ENCODE measurements around the gene OLA1. TPM values are rescaled to one million over a fixed set of nuclear protein-coding genes. Genes with fewer than 3 reads are reported as not detected.

Gene OLA1
- total RNA-seq, 2 donors from 2014 or later, result 43.8 to 56.7 TPM

DNA sequence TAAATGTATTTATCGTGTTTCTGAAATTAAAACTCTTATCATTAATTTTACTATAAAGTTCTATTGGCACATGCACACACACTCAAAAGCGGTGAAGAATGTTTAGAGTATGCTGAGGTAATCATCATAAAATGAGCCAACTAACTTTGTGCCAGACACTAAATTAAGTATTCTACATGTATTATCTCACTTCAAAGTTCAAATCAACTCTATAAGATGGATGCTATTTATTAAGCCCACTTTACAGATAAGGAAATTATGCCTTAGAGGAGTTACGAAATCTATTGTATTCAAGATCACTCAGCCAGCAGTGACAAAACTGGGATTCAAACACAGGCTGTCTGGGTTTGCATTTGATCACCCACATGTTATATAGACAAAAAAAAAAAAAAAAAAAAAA lies 24.9 kb downstream of the OLA1 start:
- no peaks in the 10 kb centered on the region for H3K36me3 ChIP-seq
- H3K4me1 ChIP-seq, result no peaks in the 10 kb centered on the region
- no peaks in the 10 kb centered on the region for H3K27me3 ChIP-seq
- DNase-seq (ENCODE audit: low spot score), result no peak
- TF ChIP-seq, protein P1, sequence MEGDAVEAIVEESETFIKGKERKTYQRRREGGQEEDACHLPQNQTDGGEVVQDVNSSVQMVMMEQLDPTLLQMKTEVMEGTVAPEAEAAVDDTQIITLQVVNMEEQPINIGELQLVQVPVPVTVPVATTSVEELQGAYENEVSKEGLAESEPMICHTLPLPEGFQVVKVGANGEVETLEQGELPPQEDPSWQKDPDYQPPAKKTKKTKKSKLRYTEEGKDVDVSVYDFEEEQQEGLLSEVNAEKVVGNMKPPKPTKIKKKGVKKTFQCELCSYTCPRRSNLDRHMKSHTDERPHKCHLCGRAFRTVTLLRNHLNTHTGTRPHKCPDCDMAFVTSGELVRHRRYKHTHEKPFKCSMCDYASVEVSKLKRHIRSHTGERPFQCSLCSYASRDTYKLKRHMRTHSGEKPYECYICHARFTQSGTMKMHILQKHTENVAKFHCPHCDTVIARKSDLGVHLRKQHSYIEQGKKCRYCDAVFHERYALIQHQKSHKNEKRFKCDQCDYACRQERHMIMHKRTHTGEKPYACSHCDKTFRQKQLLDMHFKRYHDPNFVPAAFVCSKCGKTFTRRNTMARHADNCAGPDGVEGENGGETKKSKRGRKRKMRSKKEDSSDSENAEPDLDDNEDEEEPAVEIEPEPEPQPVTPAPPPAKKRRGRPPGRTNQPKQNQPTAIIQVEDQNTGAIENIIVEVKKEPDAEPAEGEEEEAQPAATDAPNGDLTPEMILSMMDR (IDR thresholded peaks at IDR 0.05), result no peak
- H3K4me3 ChIP-seq, result no peak overlapping the region
- no peaks in the 10 kb centered on the region for H3K9me3 ChIP-seq
- H3K27ac ChIP-seq, result no peak overlapping the region

DNA sequence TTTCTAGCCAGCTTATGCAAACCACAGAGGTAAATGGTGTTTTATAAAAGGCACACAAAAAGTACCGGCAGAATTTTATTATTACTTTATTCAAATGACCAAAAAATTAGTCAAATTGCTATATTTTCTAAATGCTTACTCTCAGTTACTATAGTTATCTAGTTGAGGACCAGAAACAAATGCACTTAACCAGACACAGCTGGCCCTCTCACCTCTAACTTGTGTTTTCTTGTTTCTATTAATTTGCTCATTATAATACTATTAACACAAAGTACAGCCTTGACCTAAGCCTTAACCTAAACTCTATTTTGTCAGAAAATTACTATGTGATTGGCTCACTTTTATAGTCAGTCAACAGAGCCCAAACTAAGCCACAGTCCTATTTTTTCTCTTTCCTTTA lies 26.2 kb downstream of the OLA1 start:
- Histone ChIP-seq H3K4me1 (no peaks in the 10 kb centered on the region), H3K9me3 (no peaks in the 10 kb centered on the region), H3K27me3 (no peaks in the 10 kb centered on the region), H3K36me3 (no peaks in the 10 kb centered on the region), H3K4me3 (no peak overlapping the region), H3K27ac (no peak overlapping the region)
- TF ChIP-seq, protein P1 (IDR thresholded peaks at IDR 0.05), result no peak
- DNase-seq (ENCODE audit: low spot score), result no peak

DNA sequence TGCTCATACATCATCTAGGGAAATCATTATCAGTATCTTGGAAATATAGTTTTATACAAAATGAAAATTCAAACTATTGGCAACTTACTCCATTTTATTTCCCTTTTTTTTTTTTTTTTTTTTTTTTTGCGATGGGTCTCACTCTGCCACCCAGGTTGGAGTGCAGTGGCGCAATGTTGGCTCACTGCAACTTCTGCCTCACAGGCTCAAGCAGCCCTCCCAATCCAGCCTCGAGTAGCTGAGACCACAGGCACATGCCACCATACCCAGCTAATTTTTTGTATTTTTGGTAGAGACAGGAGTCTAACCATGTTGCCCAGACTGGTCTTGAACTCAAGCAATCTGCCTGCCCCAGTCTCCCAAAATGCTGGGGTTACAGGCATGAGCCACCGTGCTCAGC lies 29.0 kb downstream of the OLA1 start:
- H3K36me3 ChIP-seq, result no peaks in the 10 kb centered on the region
- no peak overlapping the region for H3K4me3 ChIP-seq
- no peak overlapping the region for H3K27ac ChIP-seq
- no peak for DNase-seq (ENCODE audit: low spot score)
- H3K27me3 ChIP-seq, result no peaks in the 10 kb centered on the region
- H3K4me1 ChIP-seq, result no peaks in the 10 kb centered on the region
- H3K9me3 ChIP-seq, result no peaks in the 10 kb centered on the region
- TF ChIP-seq, protein P1 (IDR thresholded peaks at IDR 0.05), result no peak

DNA sequence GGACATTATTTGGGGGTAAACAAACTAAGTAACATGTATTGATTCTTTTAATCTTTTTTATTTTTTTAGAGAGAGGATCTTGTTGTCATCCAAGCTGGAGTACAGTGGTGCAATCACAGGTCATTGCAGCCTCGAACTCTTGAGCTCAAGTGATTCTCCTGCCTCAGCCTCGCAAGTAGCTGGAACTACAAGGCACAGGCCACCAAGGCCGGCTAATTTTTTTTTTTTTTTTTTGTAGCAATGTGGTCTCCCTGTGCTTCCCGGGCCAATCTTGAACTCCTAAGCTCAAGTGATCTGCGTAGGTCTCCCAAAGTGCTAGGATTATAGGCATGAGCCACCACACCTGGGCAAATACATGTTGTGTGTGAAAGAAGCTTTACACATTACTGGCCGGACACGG lies 29.6 kb downstream of the OLA1 start:
- TF ChIP-seq, protein P1 (IDR thresholded peaks at IDR 0.05), result no peak
- H3K27me3 ChIP-seq, result no peaks in the 10 kb centered on the region
- no peak overlapping the region for H3K27ac ChIP-seq
- no peaks in the 10 kb centered on the region for H3K36me3 ChIP-seq
- H3K4me3 ChIP-seq, result no peak overlapping the region
- no peaks in the 10 kb centered on the region for H3K4me1 ChIP-seq
- no peaks in the 10 kb centered on the region for H3K9me3 ChIP-seq
- no peak for DNase-seq (ENCODE audit: low spot score)

DNA sequence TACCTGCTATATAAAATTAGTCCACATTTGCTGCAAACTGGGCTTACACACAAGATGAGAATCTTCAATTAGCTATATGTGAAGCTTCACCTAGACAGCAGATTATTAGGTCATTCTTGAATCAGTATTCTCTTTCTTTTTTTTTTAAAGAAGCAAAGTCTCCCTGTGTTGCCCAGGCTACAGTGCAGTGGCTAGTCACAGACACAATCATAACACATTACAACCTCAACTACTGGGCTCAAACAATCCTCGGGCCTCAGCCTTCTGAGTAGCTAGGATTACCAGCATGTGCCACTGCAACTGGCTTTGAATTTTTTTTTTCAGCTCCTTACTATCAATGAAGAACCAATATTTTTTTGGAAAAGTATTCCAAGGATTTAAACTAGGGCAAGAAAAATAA lies 30.5 kb downstream of the OLA1 start:
- Histone ChIP-seq H3K9me3 (no peaks in the 10 kb centered on the region), H3K27ac (no peak overlapping the region), H3K4me1 (no peaks in the 10 kb centered on the region), H3K4me3 (no peak overlapping the region), H3K36me3 (no peaks in the 10 kb centered on the region), H3K27me3 (no peaks in the 10 kb centered on the region)
- no peak for DNase-seq (ENCODE audit: low spot score)
- TF ChIP-seq, protein P1 (IDR thresholded peaks at IDR 0.05), result no peak

DNA sequence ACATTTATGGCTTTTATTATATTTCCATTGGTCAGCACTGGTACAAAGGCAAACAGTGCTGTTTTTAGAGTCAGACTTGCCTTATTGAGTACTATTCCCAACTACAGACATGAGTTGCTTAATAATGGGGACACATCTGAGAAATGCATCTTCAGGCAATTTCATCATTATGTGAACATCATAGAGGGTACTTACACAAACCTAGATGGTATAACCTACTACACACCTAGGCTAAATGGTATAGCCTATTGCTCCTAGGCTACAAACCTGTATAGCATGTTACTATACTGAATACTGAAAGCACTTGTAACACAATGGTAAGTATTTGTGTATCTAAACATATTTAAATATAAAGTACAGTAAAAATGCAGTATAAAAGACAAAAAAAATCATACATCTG lies 36.4 kb downstream of the OLA1 start:
- no peak for DNase-seq (ENCODE audit: low spot score)
- H3K27me3 ChIP-seq, result no peaks in the 10 kb centered on the region
- no peaks in the 10 kb centered on the region for H3K36me3 ChIP-seq
- H3K4me3 ChIP-seq, result no peak overlapping the region
- H3K4me1 ChIP-seq, result no peaks in the 10 kb centered on the region
- no peaks in the 10 kb centered on the region for H3K9me3 ChIP-seq
- H3K27ac ChIP-seq, result no peak overlapping the region
- TF ChIP-seq, protein P1 (IDR thresholded peaks at IDR 0.05), result no peak

Measured in right atrium auricular region (tissue), 2 donors.